Measurements from ENCODE around the gene ATP6V0B. TPM values are rescaled to one million over a fixed set of nuclear protein-coding genes. Genes with fewer than 3 reads are reported as not detected.
A peak's percentile ranks its signal among the peaks of the same experiment; 100 is the strongest.

ATP6V0B gene
- total RNA-seq, 1 donor from 2014 or later = 55.6 TPM

DNA sequence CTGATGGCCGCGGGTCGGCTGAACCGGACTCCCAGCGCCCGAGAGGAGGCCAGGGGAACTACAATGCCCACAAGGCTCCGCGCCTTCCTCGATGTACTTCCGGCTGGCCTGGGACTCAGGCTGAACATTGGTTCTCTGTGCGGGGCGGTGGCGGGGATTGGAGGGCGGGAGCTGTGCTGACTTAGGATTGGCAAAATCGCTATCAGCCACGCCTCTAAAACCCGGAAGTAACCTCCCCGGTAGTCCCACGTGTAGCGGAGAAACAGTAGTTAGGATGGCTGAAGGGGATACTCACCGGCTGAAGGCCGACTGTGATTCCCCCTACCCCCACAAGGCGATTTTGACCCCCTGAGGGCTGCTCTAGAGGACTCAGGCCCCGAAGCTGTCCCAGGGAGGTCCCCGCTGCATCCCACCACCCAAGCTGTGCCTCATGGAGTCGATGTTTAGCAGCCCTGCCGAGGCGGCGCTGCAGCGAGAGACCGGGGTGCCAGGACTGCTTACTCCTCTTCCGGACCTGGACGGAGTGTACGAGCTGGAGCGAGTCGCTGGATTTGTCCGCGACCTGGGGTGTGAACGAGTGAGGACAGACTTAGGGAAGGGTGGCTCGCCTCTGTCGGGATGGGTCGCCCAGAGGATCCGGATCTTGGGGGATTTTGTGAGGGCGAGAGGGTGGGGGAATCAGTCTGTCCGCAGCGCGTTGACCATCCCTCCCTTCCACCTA lies 4.9 kb upstream of the ATP6V0B start, which contains the start of gene DPH2:
DPH2 (plus strand) TSS at position 265 of the 721 bp plus-strand sequence; CDS start at position 431, 166 bp downstream.
- peak; percentile 99 for DNase-seq (ENCODE audit: low spot score)

- no peak for DNase-seq (ENCODE audit: low spot score)
These were observed 4.3 kb upstream of the ATP6V0B start for GRCh38 chr1:43970502-43970901.

- DNase-seq (ENCODE audit: low spot score) = no peak
These were observed 3.8 kb upstream of the ATP6V0B start for GRCh38 chr1:43970911-43971310.

GRCh38 chr1:43971336-43971980 lies 3.3 kb upstream of the ATP6V0B start:
- DNase-seq (ENCODE audit: low spot score) = no peak

DNA sequence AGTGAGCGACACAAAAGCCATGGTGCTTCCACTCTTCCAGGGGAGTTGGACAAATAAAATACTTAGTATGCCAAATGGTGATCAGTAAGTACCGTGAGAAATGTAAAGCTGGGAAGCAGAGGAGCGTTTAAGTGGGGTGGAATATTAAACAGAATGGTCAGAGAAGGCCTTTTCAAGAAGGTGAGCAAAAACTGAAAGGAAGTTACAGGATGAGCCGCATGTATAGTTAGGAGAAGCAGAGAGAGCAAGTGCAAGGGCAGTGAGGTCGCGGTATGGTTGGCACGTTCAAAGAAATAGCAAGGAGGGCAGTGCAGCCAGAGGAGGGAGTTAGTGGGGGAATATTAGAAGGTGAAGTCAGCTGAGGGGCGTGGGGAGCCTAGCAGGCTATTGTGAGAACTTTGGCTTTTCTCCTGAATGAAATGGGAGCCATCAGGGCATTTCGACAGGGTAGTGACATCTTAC lies 748 bp upstream of the ATP6V0B start:
- no peak for DNase-seq (ENCODE audit: low spot score)

GRCh38 chr1:43975249-43975961 lies 645 bp downstream of the ATP6V0B start:
- DNase-seq (ENCODE audit: low spot score) = peak; percentile 52

- DNase-seq (ENCODE audit: low spot score) = no peak
These were observed 1.3 kb downstream of the ATP6V0B start for GRCh38 chr1:43976045-43976444.

GRCh38 chr1:43976890-43977289 lies 2.1 kb downstream of the ATP6V0B start:
- DNase-seq (ENCODE audit: low spot score) = no peak

DNA sequence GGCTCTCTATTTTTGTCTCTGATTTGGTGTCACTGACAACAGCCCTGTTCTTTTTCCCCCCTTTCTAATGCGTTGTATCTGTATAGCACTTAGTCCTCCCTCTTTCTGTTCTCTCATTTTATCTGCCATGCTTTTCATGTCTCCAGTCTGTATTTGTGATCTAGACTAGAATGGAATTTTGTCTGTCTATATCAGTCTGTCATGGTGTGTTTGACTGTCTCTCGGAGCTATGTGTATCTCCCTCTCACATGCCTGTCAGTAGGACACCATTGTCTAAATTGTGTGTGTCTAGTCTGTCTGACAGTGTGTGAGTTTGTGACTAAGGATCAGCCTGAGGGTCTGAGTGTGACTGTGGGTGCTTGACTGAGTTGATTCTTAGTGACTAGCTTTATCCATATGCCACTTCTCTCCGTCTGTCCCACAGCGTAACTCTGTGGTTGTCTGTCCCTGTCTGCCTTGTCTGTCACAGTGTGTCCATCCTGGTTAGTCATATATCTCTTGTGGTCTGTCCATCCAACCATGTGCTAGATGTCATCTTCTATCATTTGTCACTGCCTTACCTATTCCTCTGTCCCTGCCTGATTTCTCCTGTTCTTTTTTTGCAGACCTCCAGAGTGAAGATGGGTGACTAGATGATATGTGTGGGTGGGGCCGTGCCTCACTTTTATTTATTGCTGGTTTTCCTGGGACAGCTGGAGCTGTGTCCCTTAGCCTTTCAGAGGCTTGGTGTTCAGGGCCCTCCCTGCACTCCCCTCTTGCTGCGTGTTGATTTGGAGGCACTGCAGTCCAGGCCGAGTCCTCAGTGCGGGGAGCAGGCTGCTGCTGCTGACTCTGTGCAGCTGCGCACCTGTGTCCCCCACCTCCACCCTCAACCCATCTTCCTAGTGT lies 2.9 kb downstream of the ATP6V0B start:
- no peak for DNase-seq (ENCODE audit: low spot score)

DNA sequence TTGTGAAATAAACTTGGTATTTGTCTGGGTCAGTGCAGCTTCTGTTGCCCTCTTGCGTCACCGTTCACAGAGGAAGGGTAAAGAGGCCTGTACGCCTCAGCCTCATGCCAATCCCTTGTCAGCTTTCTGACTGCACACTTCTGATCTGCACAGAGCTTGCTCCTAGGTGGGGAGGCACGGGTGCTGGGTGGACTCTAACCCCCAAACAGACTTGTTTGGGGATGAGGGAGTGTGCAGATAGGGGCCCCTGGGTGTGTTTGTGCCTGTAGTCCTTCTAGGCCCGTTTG lies 3.4 kb downstream of the ATP6V0B start:
- no peak for DNase-seq (ENCODE audit: low spot score)

DNA sequence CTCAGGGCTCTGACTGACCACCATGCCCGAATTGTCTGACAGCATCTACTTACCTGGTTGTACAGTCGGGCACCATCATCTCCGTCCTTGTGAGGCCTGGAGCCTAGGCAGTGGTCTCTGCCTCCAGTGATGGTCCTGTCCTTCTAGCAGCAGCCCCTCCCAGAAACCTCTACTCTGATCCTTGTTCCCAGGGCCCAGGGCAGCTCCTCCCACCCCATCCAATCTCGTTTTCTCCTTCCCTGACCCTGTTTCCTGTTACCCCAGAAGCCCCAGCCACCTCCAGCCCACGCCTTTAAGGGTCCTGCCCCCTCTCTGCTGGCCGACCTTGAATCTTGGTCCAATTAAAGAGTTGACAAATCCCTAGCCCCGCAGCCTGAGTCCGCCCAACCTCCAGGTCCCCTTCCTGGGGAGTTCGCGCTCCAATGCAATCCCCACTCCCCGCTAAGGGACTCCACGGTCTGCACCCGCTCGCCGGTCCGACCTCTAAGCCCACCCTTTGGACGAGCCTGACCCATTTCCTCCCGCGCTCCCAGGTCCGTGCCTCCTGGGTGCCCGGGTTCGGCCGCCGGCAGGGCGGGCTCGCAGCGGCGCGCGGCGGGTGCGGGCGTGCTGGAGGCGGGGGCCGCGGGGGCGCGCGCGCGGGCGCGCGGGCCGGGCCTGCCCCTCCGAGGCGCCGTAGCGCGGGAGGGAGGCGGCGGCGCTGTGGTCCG lies 3.9 kb downstream of the ATP6V0B start, which contains the start of gene B4GALT2:
B4GALT2 (plus strand) TSS at position 660 of the 710 bp plus-strand sequence. CDS start 1,951 bp downstream, outside the sequence.
- DNase-seq (ENCODE audit: low spot score) = peak; percentile 44

DNA sequence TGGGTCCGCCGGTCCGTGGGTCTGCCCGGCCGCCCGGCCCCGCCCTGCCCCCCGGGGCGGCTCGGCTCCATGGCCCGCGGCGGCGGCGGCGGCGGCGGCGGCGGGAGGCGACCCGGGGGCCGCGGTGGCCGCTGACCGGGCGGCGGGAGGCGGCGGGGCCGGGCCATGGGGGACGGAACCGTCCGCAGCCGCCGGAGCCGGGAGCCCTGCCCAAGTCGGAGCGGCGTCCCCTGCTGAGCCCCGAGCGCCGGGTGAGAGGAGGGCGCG lies 4.4 kb downstream of the ATP6V0B start:
- DNase-seq (ENCODE audit: low spot score) = no peak

GRCh38 chr1:43979528-43980254 lies 4.9 kb downstream of the ATP6V0B start:
- peak; percentile 74 for DNase-seq (ENCODE audit: low spot score)

DNA sequence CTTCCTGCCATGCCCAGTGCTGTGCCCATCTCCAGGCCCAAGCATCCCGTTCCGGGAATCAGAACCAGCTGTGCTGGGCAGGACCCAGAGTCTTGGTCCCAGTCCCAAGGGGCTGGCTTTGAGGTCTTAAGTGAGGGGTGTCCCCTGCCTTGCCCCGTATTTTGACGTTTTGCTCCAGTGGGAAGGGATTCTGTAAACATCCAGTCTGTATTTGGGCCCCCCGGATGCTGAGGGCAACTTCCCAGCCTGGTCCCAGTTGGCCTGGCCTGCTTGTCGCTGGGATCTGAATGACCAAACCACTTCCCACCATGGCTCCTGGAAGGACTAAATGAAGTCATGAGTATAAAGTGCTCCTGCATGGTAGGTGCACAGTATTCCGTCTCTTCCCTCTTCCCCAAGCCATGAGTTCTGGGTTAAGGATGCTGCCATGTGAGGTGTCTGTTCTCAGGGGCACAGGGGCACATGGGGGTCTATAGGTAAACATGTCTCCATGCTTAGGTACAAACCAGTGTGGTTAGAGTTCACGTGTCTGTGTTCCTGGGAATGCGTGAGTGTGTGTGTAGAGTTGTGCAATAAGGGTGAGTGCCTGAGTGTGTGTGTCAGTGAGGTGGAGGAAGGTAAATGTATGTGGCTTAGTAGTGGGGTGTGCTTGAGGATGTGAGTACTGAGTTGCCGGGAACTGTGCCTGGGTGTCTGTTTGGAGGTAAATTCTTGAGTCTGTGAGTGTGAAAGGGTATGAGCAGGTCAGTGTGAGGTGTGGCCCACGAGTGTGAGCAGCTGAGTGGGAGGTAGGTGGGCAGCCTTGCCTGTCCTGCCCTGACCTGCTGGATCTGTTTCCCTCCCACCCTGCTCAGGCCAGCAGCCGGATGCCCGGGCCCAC lies 5.7 kb downstream of the ATP6V0B start:
- DNase-seq (ENCODE audit: low spot score) = no peak

DNA sequence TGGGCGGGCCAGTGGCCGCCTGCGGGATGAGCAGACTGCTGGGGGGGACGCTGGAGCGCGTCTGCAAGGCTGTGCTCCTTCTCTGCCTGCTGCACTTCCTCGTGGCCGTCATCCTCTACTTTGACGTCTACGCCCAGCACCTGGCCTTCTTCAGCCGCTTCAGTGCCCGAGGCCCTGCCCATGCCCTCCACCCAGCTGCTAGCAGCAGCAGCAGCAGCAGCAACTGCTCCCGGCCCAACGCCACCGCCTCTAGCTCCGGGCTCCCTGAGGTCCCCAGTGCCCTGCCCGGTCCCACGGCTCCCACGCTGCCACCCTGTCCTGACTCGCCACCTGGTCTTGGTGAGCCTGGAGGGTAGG lies 6.4 kb downstream of the ATP6V0B start:
- DNase-seq (ENCODE audit: low spot score) = no peak

- no peak for DNase-seq (ENCODE audit: low spot score)
These were observed 6.9 kb downstream of the ATP6V0B start for GRCh38 chr1:43981636-43982035.

DNA sequence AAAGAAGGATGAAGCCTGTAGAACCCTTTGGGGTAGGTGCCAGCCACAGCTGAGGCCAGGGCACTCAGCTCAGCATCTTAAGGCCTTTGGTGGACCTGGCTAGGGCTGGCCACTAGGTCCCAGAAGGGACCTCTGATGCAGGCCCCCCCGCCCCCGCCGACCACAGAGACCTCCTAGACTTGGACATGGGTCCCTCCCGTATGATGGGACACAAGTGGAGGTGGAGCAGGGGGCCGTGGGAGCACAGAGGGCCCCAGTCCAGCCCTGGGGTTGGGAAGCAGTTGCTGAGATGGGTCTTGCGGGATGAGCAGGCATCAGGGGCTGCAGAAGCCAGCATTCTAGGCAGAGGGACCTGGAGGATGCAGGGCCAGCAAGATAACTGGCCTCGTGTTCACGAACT lies 7.5 kb downstream of the ATP6V0B start:
- DNase-seq (ENCODE audit: low spot score) = no peak

- no peak for DNase-seq (ENCODE audit: low spot score)
These were observed 8.0 kb downstream of the ATP6V0B start for GRCh38 chr1:43982808-43983207.

- no peak for DNase-seq (ENCODE audit: low spot score)
These were observed 8.6 kb downstream of the ATP6V0B start for GRCh38 chr1:43983253-43983899.
